Large intestine (tissue), 3 donors: ENCODE results near the gene AJUBA. TPM values are rescaled to one million over a fixed set of nuclear protein-coding genes. Genes with fewer than 3 reads are reported as not detected.
"Not testable (repeated sequence)": the region's sequence is repeated elsewhere in the genome, so short reads cannot be mapped to it uniquely, and the experiment has no call there.

Experiments
- DNase-seq, 2 donors: peaks; one replicate each; pipeline versions ENCODE4 v3.0.0 to v3.0.0-alpha.2; 2013
- H3K27ac ChIP-seq: one replicate; pipeline ENCODE4 v1.5.1; 2013; ENCODE audit warnings: low read length
- H3K27me3 ChIP-seq: 2 replicates; pipeline ENCODE4 v1.6.1; 2013; ENCODE audit warnings: low read length; ENCODE audit not compliant: control insufficient read depth, insufficient read depth
- H3K36me3 ChIP-seq: 2 replicates; pipeline ENCODE4 v1.6.1; 2013; ENCODE audit warnings: low read length; ENCODE audit not compliant: control insufficient read depth, insufficient read depth
- H3K4me1 ChIP-seq: one replicate; pipeline ENCODE4 v1.6.1; 2013; ENCODE audit warnings: low read length; ENCODE audit not compliant: control insufficient read depth, insufficient read depth
- H3K4me3 ChIP-seq: one replicate; pipeline ENCODE4 v1.5.1; 2013; ENCODE audit warnings: low read length
- H3K9me3 ChIP-seq: one replicate; pipeline ENCODE4 v1.6.1; 2013; ENCODE audit warnings: mild to moderate bottlenecking, low read depth, low read length, moderate library complexity; ENCODE audit not compliant: control insufficient read depth
- WGBS: methylation state at CpG from one replicate; pipeline ENCODE4 v1.1.5; 2013; ENCODE audit warnings: low lambda C conversion rate; ENCODE audit not compliant: insufficient coverage; 5-methylcytosine and 5-hydroxymethylcytosine counted together
- polyA plus RNA-seq: library from polyadenylated mRNA; unstranded; fragments of 120-200 nt; gene quantifications from one replicate; pipeline ENCODE4 v1.2.1, GENCODE V29; 2013

The AJUBA gene
- polyA plus RNA-seq, 1 donor, result 22.0 TPM

DNA sequence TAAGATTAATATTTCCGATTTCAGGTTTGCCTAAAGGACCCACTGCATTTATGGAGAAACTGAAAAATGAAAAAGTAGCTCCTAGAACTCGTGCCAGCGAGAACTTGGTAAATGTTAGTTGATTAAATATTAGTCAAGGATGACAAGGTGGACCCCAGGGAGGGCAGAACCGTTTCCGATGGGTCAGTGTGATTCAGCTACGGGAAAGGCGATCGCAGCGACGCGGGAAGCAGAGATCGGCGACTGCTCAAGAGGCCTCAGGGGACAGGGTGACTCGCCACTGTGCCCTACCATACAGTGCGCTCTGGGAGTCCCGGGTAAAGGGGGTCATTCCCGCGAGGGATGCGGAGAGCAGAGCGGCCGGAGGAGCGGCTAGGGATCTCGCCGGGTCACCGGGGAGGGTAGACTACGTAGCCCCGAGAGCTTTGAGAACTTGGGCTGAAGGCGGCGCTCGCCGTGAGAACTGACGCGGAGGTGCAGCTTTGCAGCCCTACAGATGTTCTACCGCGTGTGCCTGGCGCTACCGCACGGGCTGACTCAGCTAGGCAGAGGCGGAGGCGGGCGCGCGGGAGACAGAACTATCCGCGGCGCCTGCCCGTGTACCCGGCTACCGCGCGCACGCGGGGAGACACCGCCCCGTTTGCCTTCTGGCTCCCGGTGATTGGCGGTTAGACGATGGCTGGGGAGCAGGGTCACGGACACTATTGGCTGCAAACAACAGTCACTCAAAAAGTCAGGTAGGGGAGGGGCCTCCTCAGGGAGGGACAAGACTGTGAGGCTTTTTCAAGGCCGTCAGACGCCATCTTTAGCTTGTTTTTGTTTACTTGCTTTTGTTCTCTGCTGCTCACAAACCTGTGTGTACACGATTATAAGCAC, 24.4 kb upstream of the AJUBA start:
- Histone ChIP-seq H3K9me3 (no peaks in the 10 kb centered on the region), H3K4me1 (peaks cover 8% of the 10 kb centered on the region), H3K4me3 (peak overlapping the region; percentile 66), H3K36me3 (no peaks in the 10 kb centered on the region), H3K27ac (peak overlapping the region; percentile 88), H3K27me3 (no peaks in the 10 kb centered on the region)
- DNase-seq, result peak; percentile 98 to 99
- WGBS, result 0% methylated on average over 1 of the region's 62 CpGs

GRCh38 chr14:23006188-23006534, 23.8 kb upstream of the AJUBA start:
- Histone ChIP-seq H3K27ac (peak overlapping the region; percentile 88), H3K36me3 (no peaks in the 10 kb centered on the region), H3K4me1 (peaks cover 8% of the 10 kb centered on the region), H3K4me3 (peak overlapping the region; percentile 66), H3K9me3 (no peaks in the 10 kb centered on the region), H3K27me3 (no peaks in the 10 kb centered on the region)
- 80% methylated on average over 2 of the region's 5 CpGs for WGBS
- no peak for DNase-seq

GRCh38 chr14:23005451-23006187, 23.3 kb upstream of the AJUBA start:
- H3K4me1 ChIP-seq, result peaks cover 8% of the 10 kb centered on the region
- H3K27me3 ChIP-seq, result no peaks in the 10 kb centered on the region
- H3K27ac ChIP-seq, result peak overlapping the region; percentile 88
- WGBS, result 0% methylated on average over 1 of the region's 3 CpGs
- no peaks in the 10 kb centered on the region for H3K36me3 ChIP-seq
- no peak for DNase-seq
- H3K4me3 ChIP-seq, result peak overlapping the region; percentile 66
- H3K9me3 ChIP-seq, result no peaks in the 10 kb centered on the region

- H3K9me3 ChIP-seq, H3K4me3 ChIP-seq, H3K36me3 ChIP-seq, H3K4me1 ChIP-seq, DNase-seq, H3K27ac ChIP-seq, H3K27me3 ChIP-seq: not testable (repeated sequence)
- no CpG with 5 or more reads among the region's 4 CpGs for WGBS
Measured at GRCh38 chr14:23004274-23004673, 21.9 kb upstream of the AJUBA start.

- Histone ChIP-seq H3K27me3 (no peaks in the 10 kb centered on the region), H3K9me3 (no peaks in the 10 kb centered on the region), H3K4me1 (peaks cover 4% of the 10 kb centered on the region), H3K4me3 (no peak overlapping the region), H3K36me3 (peaks cover 7% of the 10 kb centered on the region), H3K27ac (no peak overlapping the region)
- no CpG with 5 or more reads among the region's 3 CpGs for WGBS
- no peak for DNase-seq
Measured at GRCh38 chr14:23002592-23002991, 20.2 kb upstream of the AJUBA start.

DNA sequence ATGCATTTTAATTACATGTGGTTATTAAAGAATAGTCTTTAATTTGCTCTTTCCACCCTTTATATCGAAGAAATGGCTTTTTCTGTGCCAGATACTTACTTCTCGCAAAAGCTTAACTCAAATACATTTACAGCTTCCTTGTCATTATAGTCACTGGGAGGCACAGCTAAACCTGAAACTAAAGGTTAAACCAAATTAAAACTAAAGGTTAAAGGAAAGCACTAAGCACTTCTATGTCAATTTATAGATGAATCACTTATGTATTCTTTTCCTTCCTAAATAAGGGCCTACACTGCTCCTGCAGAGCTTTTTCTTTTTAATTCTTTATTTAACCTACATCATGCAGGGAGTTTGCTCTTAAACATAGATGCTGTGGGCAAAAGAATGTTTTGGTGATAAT, 18.5 kb upstream of the AJUBA start:
- Histone ChIP-seq H3K4me1 (no peaks in the 10 kb centered on the region), H3K9me3 (no peaks in the 10 kb centered on the region), H3K4me3 (no peak overlapping the region), H3K27ac (no peak overlapping the region), H3K36me3 (peaks cover 7% of the 10 kb centered on the region), H3K27me3 (no peaks in the 10 kb centered on the region)
- no peak for DNase-seq
- WGBS, result no CpG with 5 or more reads among the region's 2 CpGs

DNA sequence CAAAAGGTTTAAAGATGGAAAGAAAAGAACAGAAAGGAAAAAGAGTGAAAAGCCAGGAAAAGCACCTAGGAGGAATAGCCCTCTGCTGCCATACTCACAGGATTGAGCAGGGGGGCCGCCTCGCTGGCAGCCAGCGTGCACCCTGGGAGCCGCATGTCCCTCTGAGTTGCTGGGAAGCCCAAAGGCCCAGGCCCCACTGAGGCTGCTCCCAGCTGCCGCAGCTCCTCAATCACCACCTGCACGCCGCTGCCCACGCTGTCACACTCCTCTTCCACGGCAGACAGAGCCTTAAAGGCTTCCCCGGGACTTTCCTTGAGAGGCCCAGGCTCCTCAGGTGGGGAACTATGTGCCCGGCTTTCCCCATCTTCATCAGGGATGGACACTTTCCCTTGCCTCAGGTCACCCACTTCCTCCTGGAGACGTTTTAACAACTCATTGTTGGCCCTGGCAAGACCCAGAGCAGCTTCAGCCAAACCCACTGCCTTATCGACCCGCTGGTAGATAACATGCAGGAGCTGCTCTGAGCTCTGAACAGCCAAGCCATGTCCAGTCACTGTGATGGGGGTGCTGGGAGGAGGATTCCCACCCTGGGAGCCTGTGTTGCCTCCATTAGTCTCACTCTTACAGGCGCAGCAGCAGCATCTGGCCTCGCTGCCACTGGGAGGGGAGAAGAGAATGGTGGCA, 16.1 kb upstream of the AJUBA start:
- WGBS, result no CpG with 5 or more reads among the region's 16 CpGs
- no peak for DNase-seq
- no peaks in the 10 kb centered on the region for H3K4me1 ChIP-seq

GRCh38 chr14:22997676-22998323, 15.4 kb upstream of the AJUBA start:
- no peaks in the 10 kb centered on the region for H3K27me3 ChIP-seq
- WGBS, result 92% methylated on average over 2 of the region's 9 CpGs
- no peaks in the 10 kb centered on the region for H3K4me1 ChIP-seq
- no peak overlapping the region for H3K27ac ChIP-seq
- H3K4me3 ChIP-seq, result no peak overlapping the region
- DNase-seq, result no peak
- no peaks in the 10 kb centered on the region for H3K9me3 ChIP-seq
- H3K36me3 ChIP-seq, result peaks cover 9% of the 10 kb centered on the region

More for the DNA sequence above, 16.1 kb upstream of the AJUBA start:
- H3K27ac ChIP-seq, result no peak overlapping the region
- H3K4me3 ChIP-seq, result no peak overlapping the region
- H3K27me3 ChIP-seq, result no peaks in the 10 kb centered on the region
- H3K36me3 ChIP-seq, result peaks cover 9% of the 10 kb centered on the region
- no peaks in the 10 kb centered on the region for H3K9me3 ChIP-seq

GRCh38 chr14:22996768-22997654, 14.7 kb upstream of the AJUBA start:
- Histone ChIP-seq H3K27ac (no peak overlapping the region), H3K36me3 (peaks cover 9% of the 10 kb centered on the region), H3K4me3 (no peak overlapping the region), H3K27me3 (no peaks in the 10 kb centered on the region), H3K4me1 (no peaks in the 10 kb centered on the region), H3K9me3 (no peaks in the 10 kb centered on the region)
- 86% methylated on average over 1 of the region's 11 CpGs for WGBS
- no peak for DNase-seq
